Measurements from ENCODE around the gene FLYWCH1. TPM values are rescaled to one million over a fixed set of nuclear protein-coding genes. Genes with fewer than 3 reads are reported as not detected.

Gene FLYWCH1
- total and polyA plus RNA-seq, 2 donors (not counting 3 experiments of a cell fraction or from before 2014, with no cell fraction given): 32.0 to 51.2 TPM

DNA sequence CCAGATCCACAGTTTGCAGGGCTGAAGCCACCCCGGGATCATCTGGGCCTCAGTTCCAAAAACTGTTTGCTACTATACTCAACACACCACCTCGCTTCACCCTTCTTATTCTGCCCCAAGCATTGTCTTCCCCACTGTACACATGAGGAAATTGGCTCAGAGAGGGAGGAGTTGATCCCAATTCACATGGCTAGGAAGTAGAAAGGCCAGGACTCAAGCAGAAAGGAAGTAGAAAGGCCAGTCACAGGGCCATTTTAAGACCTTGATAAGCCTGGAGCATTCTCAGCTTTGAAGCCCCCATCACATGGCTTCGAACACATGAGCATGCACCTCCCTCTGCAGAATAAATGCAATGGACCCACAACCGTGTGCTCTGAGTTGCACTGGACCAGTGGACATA lies 46.1 kb upstream of the FLYWCH1 start:
- FAIRE-seq (no peak), DNase-seq (ENCODE audit: low read depth, low spot score) (no peak)
- intact Hi-C loops (cut with micrococcal nuclease): no loop called here
- Histone ChIP-seq H3K79me2 (ENCODE audit: control insufficient read depth, insufficient read depth, low read length) (no peaks in the 10 kb centered on the region), H4K20me1 (replicated peaks; ENCODE audit: control insufficient read depth, extremely low read depth, insufficient read depth, low read length) (no peaks in the 10 kb centered on the region), H3K4me2 (ENCODE audit: insufficient read depth, low read length) (no peak overlapping the region), H3K27me3 (ENCODE audit: control insufficient read depth in 2 of 2, insufficient read depth in 2 of 2, low read length in 2 of 2) (peaks cover 0 to 2% of the 10 kb centered on the region in 2 experiments), H3K27ac (ENCODE audit: insufficient read depth, low read depth, low read length) (no peak overlapping the region), H3K4me1 (ENCODE audit: control insufficient read depth, extremely low read depth, insufficient read depth, low read length) (peaks cover 5% of the 10 kb centered on the region), H3K9ac (replicated peaks; ENCODE audit: extremely low read depth, insufficient read depth, low read length) (no peak overlapping the region), H3K36me3 (ENCODE audit: control insufficient read depth in 2 of 2, extremely low read depth in 1 of 2, insufficient read depth in 2 of 2, low read length in 2 of 2) (no peaks in the 10 kb centered on the region), H3K4me3 (replicated peaks in 1 of 3; ENCODE audit: insufficient read depth in 1 of 3, low read depth in 1 of 3, low read length in 3 of 3) (no peak overlapping the region), H3K9me1 (replicated peaks; ENCODE audit: control insufficient read depth, extremely low read depth, insufficient read depth, low read length) (no peaks in the 10 kb centered on the region), H2AFZ (ENCODE audit: low read depth, low read length) (no peak overlapping the region), H3K9me3 (replicated peaks; ENCODE audit: control insufficient read depth, insufficient read depth, low read length) (no peaks in the 10 kb centered on the region)
- no TSS peak for BruUV-seq (replicated peaks)
- ChIA-PET POLR2A (no interaction called here), CTCF (interaction anchor here (13.6 kb wide), 1 partner anchor 25 kb away, joined by 372 read pairs; no protein-coding TSS in a partner anchor)
- dilution Hi-C loops (cut with MboI; ENCODE audit: extremely low pct_ligation_motif_present, low sequenced_read_pairs): no loop called here
- TF ChIP-seq MAX (IDR thresholded peaks at IDR 0.05; ENCODE audit: insufficient read depth, insufficient read length): no peak
- TF ChIP-seq GATA2 (IDR thresholded peaks at IDR 0.05; ENCODE audit: insufficient read depth, insufficient read length, low read depth, low read length): no peak
- no peak for TF ChIP-seq POLR2A (IDR thresholded peaks at IDR 0.05; ENCODE audit: low read depth, low read length)
- no peak for TF ChIP-seq JUN (IDR thresholded peaks at IDR 0.05; ENCODE audit: borderline replicate concordance, insufficient read depth, insufficient read length, low read depth)
- no peak for TF ChIP-seq MYC (IDR thresholded peaks at IDR 0.05; ENCODE audit: low read depth, low read length)
- TF ChIP-seq EZH2 (IDR thresholded peaks at IDR 0.05; ENCODE audit: borderline replicate concordance, low read depth, low read length, severe bottlenecking): no peak
- no peak for TF ChIP-seq POLR2AphosphoS5 (IDR thresholded peaks at IDR 0.05; ENCODE audit: insufficient read depth, low read depth, low read length)
- TF ChIP-seq FOS (IDR thresholded peaks at IDR 0.05; ENCODE audit: borderline replicate concordance, insufficient read depth, low read length): no peak
- TF ChIP-seq, protein P1, sequence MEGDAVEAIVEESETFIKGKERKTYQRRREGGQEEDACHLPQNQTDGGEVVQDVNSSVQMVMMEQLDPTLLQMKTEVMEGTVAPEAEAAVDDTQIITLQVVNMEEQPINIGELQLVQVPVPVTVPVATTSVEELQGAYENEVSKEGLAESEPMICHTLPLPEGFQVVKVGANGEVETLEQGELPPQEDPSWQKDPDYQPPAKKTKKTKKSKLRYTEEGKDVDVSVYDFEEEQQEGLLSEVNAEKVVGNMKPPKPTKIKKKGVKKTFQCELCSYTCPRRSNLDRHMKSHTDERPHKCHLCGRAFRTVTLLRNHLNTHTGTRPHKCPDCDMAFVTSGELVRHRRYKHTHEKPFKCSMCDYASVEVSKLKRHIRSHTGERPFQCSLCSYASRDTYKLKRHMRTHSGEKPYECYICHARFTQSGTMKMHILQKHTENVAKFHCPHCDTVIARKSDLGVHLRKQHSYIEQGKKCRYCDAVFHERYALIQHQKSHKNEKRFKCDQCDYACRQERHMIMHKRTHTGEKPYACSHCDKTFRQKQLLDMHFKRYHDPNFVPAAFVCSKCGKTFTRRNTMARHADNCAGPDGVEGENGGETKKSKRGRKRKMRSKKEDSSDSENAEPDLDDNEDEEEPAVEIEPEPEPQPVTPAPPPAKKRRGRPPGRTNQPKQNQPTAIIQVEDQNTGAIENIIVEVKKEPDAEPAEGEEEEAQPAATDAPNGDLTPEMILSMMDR (IDR thresholded peaks at IDR 0.05; ENCODE audit: extremely low read depth in 1 of 2, insufficient read depth in 1 of 2, low read depth in 1 of 2, low read length in 2 of 2): no peak

All from endothelial cell of umbilical vein (primary cell).